HG03469 (cell line): ENCODE data around the gene FAIM2.
"Not testable (repeated sequence)": the region's sequence is repeated elsewhere in the genome, so short reads cannot be mapped to it uniquely, and the experiment has no call there.

ENCODE experiments used
- ATAC-seq: cut with Tn5 transposase; IDR thresholded peaks from one replicate; pipeline ENCODE4 v1.9.1; 2021; ENCODE audit warnings: mild to moderate bottlenecking, moderate library complexity, moderate number of reproducible peaks; ENCODE audit not compliant: unreplicated experiment

The FAIM2 gene

GRCh38 chr12:49881415-49882247 lies 22.1 kb downstream of the FAIM2 start:
- ATAC-seq, result no peak

- ATAC-seq, result no peak
Observed at GRCh38 chr12:49880756-49881414, 22.8 kb downstream of the FAIM2 start.

GRCh38 chr12:49879065-49879464 lies 24.6 kb downstream of the FAIM2 start:
- ATAC-seq, result not testable (repeated sequence)

- ATAC-seq, result no peak
Observed at GRCh38 chr12:49878021-49878420, 25.7 kb downstream of the FAIM2 start.

- ATAC-seq, result no peak
Observed at GRCh38 chr12:49877066-49877465, 26.6 kb downstream of the FAIM2 start.

- ATAC-seq, result no peak
Observed at GRCh38 chr12:49876070-49876469, 27.6 kb downstream of the FAIM2 start.

- ATAC-seq, result no peak
Observed at GRCh38 chr12:49875115-49875720, 28.5 kb downstream of the FAIM2 start.

GRCh38 chr12:49874142-49874897 lies 29.4 kb downstream of the FAIM2 start:
- no peak for ATAC-seq

GRCh38 chr12:49873361-49873934 lies 30.3 kb downstream of the FAIM2 start:
- ATAC-seq, result no peak

GRCh38 chr12:49872781-49873181 lies 30.9 kb downstream of the FAIM2 start:
- ATAC-seq, result no peak

GRCh38 chr12:49872381-49872780 lies 31.3 kb downstream of the FAIM2 start:
- ATAC-seq, result no peak

GRCh38 chr12:49871811-49872251 lies 31.9 kb downstream of the FAIM2 start:
- not testable (repeated sequence) for ATAC-seq

- no peak for ATAC-seq
Observed at GRCh38 chr12:49871263-49871561, 32.5 kb downstream of the FAIM2 start.

GRCh38 chr12:49870501-49871262 lies 33.0 kb downstream of the FAIM2 start:
- no peak for ATAC-seq

- no peak for ATAC-seq
Observed at GRCh38 chr12:49869816-49870500, 33.7 kb downstream of the FAIM2 start.

- no peak for ATAC-seq
Observed at GRCh38 chr12:49868952-49869815, 34.5 kb downstream of the FAIM2 start.

- ATAC-seq, result no peak
Observed at GRCh38 chr12:49868449-49868848, 35.3 kb downstream of the FAIM2 start.

GRCh38 chr12:49867570-49868341 lies 35.9 kb downstream of the FAIM2 start:
- ATAC-seq, result no peak
